Measurements from ENCODE around the gene TUBB2B.

TUBB2B gene

DNA sequence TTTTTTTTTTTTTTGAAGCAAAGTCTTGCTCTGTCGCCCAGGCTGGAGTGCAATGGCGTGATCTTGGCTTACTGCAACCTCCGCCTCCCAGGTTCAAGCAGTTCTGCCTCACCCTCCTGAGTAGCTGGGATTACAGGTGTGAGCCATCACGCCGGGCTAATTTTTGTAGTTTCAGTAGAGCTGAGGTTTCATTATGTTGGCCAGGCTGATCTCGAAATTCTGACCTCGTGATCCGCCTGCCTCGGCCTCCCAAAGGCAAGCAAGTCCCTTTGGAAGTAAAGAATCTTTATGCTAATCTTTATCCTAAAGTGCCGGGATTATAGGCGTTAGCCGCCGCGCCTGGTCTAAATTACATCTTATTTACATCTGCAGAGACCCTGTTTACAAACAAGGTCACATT, 32.8 kb upstream of the TUBB2B start:
- Histone ChIP-seq H3K27me3 (ENCODE audit: insufficient read depth, low read depth, severe bottlenecking) (peaks cover 12% of the 10 kb centered on the region), H3K36me3 (peaks cover 25% of the 10 kb centered on the region), H3K27ac (no peak overlapping the region), H3K9me3 (ENCODE audit: severe bottlenecking) (no peaks in the 10 kb centered on the region), H3K4me3 (ENCODE audit: low read depth, low read length) (no peak overlapping the region)
- DNase-seq, result no peak
- TF ChIP-seq, protein P1, sequence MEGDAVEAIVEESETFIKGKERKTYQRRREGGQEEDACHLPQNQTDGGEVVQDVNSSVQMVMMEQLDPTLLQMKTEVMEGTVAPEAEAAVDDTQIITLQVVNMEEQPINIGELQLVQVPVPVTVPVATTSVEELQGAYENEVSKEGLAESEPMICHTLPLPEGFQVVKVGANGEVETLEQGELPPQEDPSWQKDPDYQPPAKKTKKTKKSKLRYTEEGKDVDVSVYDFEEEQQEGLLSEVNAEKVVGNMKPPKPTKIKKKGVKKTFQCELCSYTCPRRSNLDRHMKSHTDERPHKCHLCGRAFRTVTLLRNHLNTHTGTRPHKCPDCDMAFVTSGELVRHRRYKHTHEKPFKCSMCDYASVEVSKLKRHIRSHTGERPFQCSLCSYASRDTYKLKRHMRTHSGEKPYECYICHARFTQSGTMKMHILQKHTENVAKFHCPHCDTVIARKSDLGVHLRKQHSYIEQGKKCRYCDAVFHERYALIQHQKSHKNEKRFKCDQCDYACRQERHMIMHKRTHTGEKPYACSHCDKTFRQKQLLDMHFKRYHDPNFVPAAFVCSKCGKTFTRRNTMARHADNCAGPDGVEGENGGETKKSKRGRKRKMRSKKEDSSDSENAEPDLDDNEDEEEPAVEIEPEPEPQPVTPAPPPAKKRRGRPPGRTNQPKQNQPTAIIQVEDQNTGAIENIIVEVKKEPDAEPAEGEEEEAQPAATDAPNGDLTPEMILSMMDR (IDR thresholded peaks at IDR 0.05; ENCODE audit: low read depth, low read length), result no peak

DNA sequence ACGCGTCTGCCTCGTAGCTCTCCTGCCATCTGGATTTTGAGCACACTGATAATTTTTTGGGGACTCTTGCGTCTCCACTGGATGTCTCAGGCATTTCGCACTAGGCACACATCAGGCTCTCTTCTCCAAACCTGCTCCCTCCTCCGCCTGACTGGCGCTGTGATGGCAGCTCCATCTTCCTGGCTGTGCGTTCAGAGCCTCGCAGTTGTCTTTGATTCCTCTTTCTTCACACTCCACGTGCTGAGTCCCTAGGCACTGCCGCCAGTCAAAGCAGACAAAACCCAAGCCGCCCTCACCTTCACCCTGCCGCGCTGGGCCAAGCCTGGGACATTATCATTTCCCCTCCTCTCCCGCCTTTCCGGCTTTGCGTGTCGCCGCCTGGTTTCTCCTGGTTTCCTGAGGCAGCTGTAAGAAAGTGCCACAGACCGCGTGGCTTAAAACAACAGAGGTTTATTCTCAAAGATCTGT, 32.1 kb upstream of the TUBB2B start:
- peak overlapping the region; percentile 56 for H3K27ac ChIP-seq
- H3K9me3 ChIP-seq (ENCODE audit: severe bottlenecking), result no peaks in the 10 kb centered on the region
- peaks cover 22% of the 10 kb centered on the region for H3K36me3 ChIP-seq
- TF ChIP-seq, protein P1 (IDR thresholded peaks at IDR 0.05; ENCODE audit: low read depth, low read length), result no peak
- H3K4me3 ChIP-seq (ENCODE audit: low read depth, low read length), result peak overlapping the region; percentile 70
- peaks cover 14% of the 10 kb centered on the region for H3K27me3 ChIP-seq (ENCODE audit: insufficient read depth, low read depth, severe bottlenecking)
- peak; percentile 52 for DNase-seq

GRCh38 chr6:3258720-3259490, 31.5 kb upstream of the TUBB2B start, which contains the start of gene PSMG4:
PSMG4 (plus strand) TSS chr6:3258947; CDS start chr6:3259023, 76 bp downstream.
- peak; percentile 99 for DNase-seq
- Histone ChIP-seq H3K27me3 (ENCODE audit: insufficient read depth, low read depth, severe bottlenecking) (peaks cover 14% of the 10 kb centered on the region), H3K4me3 (ENCODE audit: low read depth, low read length) (peak within 1 kb of the TSS; percentile 70), H3K27ac (peak within 1 kb of the TSS; percentile 56), H3K36me3 (peaks cover 16% of the 10 kb centered on the region), H3K9me3 (ENCODE audit: severe bottlenecking) (no peaks in the 10 kb centered on the region)
- TF ChIP-seq, protein P1 (IDR thresholded peaks at IDR 0.05; ENCODE audit: low read depth, low read length), result no peak

DNA sequence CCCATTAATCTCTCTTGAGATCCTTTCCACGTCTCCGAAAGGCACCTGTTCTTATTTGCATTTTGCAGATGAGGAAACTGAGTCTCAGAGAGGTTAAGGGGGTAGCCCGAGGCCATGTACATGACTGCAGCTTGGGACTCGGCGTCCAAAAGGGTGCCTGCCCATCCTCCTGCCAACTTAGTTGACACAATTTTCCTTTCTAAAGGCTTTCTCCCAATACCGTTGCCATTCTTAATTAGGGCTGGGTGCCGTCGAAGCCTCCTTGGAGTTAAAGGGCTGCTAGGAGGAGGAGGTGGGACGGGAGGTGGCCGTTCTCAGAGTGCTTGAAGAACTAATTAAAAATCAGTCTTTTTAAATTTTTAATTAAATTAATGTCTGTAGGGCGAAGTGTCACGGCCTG, 30.7 kb upstream of the TUBB2B start:
- Histone ChIP-seq H3K4me3 (ENCODE audit: low read depth, low read length) (peak overlapping the region; percentile 70), H3K9me3 (ENCODE audit: severe bottlenecking) (peaks cover 4% of the 10 kb centered on the region)

GRCh38 chr6:3253597-3253961, 26.1 kb upstream of the TUBB2B start:
- H3K4me3 ChIP-seq (ENCODE audit: low read depth, low read length), result no peak overlapping the region
- peaks cover 49% of the 10 kb centered on the region for H3K27me3 ChIP-seq (ENCODE audit: insufficient read depth, low read depth, severe bottlenecking)
- no peak for DNase-seq
- no peak overlapping the region for H3K27ac ChIP-seq
- TF ChIP-seq, protein P1 (IDR thresholded peaks at IDR 0.05; ENCODE audit: low read depth, low read length), result no peak
- peaks cover 4% of the 10 kb centered on the region for H3K9me3 ChIP-seq (ENCODE audit: severe bottlenecking)
- no peaks in the 10 kb centered on the region for H3K36me3 ChIP-seq

More for the DNA sequence above, 30.7 kb upstream of the TUBB2B start:
- no peak for DNase-seq
- H3K36me3 ChIP-seq, result peaks cover 9% of the 10 kb centered on the region
- TF ChIP-seq, protein P1 (IDR thresholded peaks at IDR 0.05; ENCODE audit: low read depth, low read length), result no peak
- peaks cover 16% of the 10 kb centered on the region for H3K27me3 ChIP-seq (ENCODE audit: insufficient read depth, low read depth, severe bottlenecking)
- H3K27ac ChIP-seq, result no peak overlapping the region
